ENCODE measurements around the gene TSHZ2.
"Not testable (repeated sequence)": the region's sequence is repeated elsewhere in the genome, so short reads cannot be mapped to it uniquely, and the experiment has no call there.

Gene TSHZ2

DNA sequence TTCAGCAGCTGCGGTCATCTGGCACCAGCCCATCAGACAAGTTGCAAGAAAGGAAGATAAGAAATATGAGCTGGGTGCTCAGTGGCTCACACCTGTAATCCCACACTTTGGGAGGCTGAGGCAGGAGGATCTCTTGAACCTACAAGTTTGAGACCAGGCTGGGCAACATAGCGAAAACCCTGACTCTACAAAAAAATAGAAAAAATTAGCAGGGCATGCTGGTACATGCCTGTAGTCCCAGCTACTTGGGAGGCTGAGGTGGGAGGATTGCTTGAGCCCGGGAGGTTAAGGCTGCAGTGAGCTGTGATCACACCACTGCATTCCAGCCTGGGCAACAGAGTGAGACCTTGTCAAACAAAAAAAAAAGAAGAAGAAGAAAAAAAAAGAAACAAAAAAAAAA, 564.2 kb downstream of the TSHZ2 start:
- DNase-seq (ENCODE audit: low read depth in 2 of 2) = not testable (repeated sequence)

DNA sequence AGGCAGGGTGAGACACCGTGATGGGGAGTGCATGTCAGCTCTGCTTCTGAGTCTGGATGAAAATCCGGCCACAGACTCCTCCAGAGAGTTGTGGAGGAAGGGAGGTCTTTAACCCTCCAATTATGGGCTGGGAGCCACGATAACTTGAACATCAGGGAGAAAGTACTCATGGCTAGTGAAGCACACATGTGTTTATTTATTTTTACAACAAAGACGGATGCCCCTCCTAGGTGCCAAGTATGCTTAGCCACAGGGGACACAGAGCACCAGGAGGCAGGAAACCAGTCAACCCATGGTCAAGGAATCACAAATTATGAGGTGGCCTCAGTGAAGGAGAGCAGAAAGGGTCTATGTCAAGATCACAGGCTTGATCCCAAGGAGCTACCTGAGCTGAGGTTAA, 567.4 kb downstream of the TSHZ2 start:
- DNase-seq (ENCODE audit: low read depth in 2 of 2) = no peak

Measured in activated CD4-positive, alpha-beta T cell treated with anti-CD3 and anti-CD28 coated beads for 24 hours (primary cell).